ENCODE results near the gene MYL6.

The MYL6 gene

GRCh38 chr12:56158926-56159461 is 835 bp downstream of the MYL6 start:
- DNase-seq = peak; percentile 50

GRCh38 chr12:56159482-56160192 is 1.5 kb downstream of the MYL6 start:
- DNase-seq = no peak

- DNase-seq = no peak
These were observed 2.1 kb downstream of the MYL6 start for GRCh38 chr12:56160193-56160763.

- no peak for DNase-seq
These were observed 2.9 kb downstream of the MYL6 start for GRCh38 chr12:56160894-56161689.

- no peak for DNase-seq
These were observed 3.7 kb downstream of the MYL6 start for GRCh38 chr12:56161690-56162351.

- no peak for DNase-seq
These were observed 4.5 kb downstream of the MYL6 start for GRCh38 chr12:56162468-56163290.

GRCh38 chr12:56163533-56164344 is 5.6 kb downstream of the MYL6 start:
- DNase-seq = no peak

GRCh38 chr12:56164345-56164729 is 6.2 kb downstream of the MYL6 start:
- no peak for DNase-seq

GRCh38 chr12:56165369-56165768 is 7.2 kb downstream of the MYL6 start:
- DNase-seq = no peak

GRCh38 chr12:56169229-56169759 is 11.1 kb downstream of the MYL6 start:
- no peak for DNase-seq

GRCh38 chr12:56172839-56173238 is 14.7 kb downstream of the MYL6 start:
- DNase-seq = no peak

GRCh38 chr12:56178347-56178746 is 20.2 kb downstream of the MYL6 start:
- DNase-seq = no peak

GRCh38 chr12:56186957-56187356 is 28.8 kb downstream of the MYL6 start:
- DNase-seq = no peak

GRCh38 chr12:56188131-56188777 is 30.1 kb downstream of the MYL6 start:
- no peak for DNase-seq

- DNase-seq = no peak
These were observed 30.6 kb downstream of the MYL6 start for GRCh38 chr12:56188778-56189098.

GRCh38 chr12:56189099-56189917 is 31.1 kb downstream of the MYL6 start, which contains the start of gene SMARCC2:
Gene SMARCC2, minus strand, starts transcription at chr12:56189483. Its CDS starts 22 bp downstream, at chr12:56189461.
- peak; percentile 36 for DNase-seq

GRCh38 chr12:56189918-56190694 is 31.9 kb downstream of the MYL6 start:
- no peak for DNase-seq

GRCh38 chr12:56190695-56191155 is 32.6 kb downstream of the MYL6 start:
- DNase-seq = no peak

- no peak for DNase-seq
These were observed 34.4 kb downstream of the MYL6 start for GRCh38 chr12:56192582-56192981.
